Measurements from ENCODE around the gene TIMD4. TPM values are rescaled to one million over a fixed set of nuclear protein-coding genes. Genes with fewer than 3 reads are reported as not detected.
A peak's percentile ranks its signal among the peaks of the same experiment; 100 is the strongest.

TIMD4 gene
- total RNA-seq, 1 experiment from 2014 or later = not detected

DNA sequence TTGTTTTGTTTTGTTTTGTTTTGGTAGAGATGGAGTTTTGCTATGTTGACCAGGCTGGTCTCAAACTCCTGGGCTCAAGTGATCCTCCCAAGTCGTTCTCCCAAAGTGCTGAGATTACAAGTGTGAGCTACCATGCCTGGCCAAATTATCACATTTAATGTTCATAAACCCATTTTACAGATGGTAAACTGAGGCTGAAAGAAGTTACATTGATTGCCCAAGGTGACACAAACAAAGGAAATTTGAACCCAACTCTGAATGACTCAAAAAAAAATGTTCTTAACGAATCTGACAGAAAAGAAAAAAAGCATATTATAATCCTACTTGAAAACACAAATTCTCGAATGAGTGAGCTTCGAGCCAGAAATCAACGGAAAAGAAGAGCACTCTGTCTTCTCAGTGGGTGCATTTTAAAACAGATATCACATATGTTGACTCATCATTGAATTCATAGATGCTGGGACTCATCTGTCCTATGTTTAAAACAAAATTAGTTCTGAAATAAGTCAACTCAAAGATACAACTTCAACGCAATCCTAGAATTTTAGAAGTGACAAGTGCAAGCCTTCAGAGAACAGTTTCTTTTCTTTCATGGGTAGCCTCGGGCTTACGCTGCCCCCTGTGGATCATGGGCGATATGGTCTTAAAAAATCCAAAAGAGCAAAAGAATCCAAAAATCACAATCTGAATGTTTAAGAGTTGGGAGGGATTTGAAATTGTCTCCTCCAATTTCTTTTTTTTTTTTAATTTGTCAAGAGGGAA lies 28.4 kb downstream of the TIMD4 start:
- Histone ChIP-seq H3K27ac (ENCODE audit: low read length) (no peak overlapping the region), H3K9me3 (ENCODE audit: control insufficient read depth, insufficient read depth, low read depth, low read length) (no peaks in the 10 kb centered on the region), H3K36me3 (ENCODE audit: control insufficient read depth, insufficient read depth, low read length) (no peaks in the 10 kb centered on the region), H3K4me3 (ENCODE audit: low read depth in 2 of 2, low read length in 2 of 2) (no peak overlapping the region), H3K27me3 (ENCODE audit: control insufficient read depth, insufficient read depth, low read length) (no peaks in the 10 kb centered on the region), H3K4me1 (ENCODE audit: control insufficient read depth, insufficient read depth, low read length) (no peaks in the 10 kb centered on the region)
- ATAC-seq (no peak), DNase-seq (ENCODE audit: low read depth, low spot score) (peak; percentile 24)
- BruUV-seq (replicated peaks) = no TSS peak
- ChIA-PET POLR2A (no interaction called here), CTCF (interaction anchor here (0.7 kb wide), 1 partner anchor 966 kb away, joined by 3 read pairs; no protein-coding TSS in a partner anchor)
- in situ Hi-C loops (cut with HindIII; ENCODE audit: low pct_unique_long_range_greater_than_20kb, low sequenced_read_pairs) = no loop called here
- intact Hi-C loops (cut with micrococcal nuclease; ENCODE audit: unreplicated experiment) = no loop called here
- TF ChIP-seq, protein P1, sequence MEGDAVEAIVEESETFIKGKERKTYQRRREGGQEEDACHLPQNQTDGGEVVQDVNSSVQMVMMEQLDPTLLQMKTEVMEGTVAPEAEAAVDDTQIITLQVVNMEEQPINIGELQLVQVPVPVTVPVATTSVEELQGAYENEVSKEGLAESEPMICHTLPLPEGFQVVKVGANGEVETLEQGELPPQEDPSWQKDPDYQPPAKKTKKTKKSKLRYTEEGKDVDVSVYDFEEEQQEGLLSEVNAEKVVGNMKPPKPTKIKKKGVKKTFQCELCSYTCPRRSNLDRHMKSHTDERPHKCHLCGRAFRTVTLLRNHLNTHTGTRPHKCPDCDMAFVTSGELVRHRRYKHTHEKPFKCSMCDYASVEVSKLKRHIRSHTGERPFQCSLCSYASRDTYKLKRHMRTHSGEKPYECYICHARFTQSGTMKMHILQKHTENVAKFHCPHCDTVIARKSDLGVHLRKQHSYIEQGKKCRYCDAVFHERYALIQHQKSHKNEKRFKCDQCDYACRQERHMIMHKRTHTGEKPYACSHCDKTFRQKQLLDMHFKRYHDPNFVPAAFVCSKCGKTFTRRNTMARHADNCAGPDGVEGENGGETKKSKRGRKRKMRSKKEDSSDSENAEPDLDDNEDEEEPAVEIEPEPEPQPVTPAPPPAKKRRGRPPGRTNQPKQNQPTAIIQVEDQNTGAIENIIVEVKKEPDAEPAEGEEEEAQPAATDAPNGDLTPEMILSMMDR (IDR thresholded peaks at IDR 0.05) = peak; percentile 26; the same call in 1 of the 2 replicates
- TF ChIP-seq SIN3A (IDR thresholded peaks at IDR 0.05; ENCODE audit: borderline replicate concordance, insufficient read depth, low read depth, low read length) = no peak

DNA sequence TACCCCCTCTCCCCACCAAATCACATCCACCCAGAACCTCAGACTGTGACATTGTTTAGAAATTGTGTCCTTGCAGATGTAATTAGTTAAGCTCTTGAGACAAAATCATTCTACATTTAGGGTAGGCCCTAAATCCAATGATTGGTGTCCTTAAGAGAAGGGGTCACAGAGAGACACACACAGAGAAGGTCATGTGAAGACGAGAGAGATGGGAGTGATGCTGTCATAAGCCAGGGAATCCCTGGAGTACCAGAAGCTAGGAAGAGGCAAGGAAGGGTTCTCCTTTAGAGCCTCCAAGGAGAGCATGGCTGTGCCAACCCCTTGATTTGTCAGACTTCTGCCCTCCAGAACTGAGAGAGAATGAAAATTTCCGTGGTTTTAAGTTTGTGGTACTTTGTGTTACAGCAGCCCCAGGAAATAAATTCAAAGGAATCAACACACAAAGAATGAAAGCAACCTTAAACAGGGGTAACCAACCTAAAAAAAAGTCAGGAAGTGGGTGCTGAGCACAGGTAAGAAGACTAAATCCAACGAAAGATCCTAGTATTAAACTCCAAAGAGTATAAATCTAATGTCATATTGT lies 33.6 kb downstream of the TIMD4 start:
- CTCF ChIA-PET = no interaction called here
- no peaks in the 10 kb centered on the region for H3K27me3 ChIP-seq (ENCODE audit: control insufficient read depth, insufficient read depth, low read length)
- no peak for DNase-seq (ENCODE audit: low read depth, low spot score)
- BruUV-seq (replicated peaks) = no TSS peak
- H3K9me3 ChIP-seq (ENCODE audit: control insufficient read depth, insufficient read depth, low read depth, low read length) = no peaks in the 10 kb centered on the region
- POLR2A ChIA-PET = no interaction called here
- TF ChIP-seq, protein P2, sequence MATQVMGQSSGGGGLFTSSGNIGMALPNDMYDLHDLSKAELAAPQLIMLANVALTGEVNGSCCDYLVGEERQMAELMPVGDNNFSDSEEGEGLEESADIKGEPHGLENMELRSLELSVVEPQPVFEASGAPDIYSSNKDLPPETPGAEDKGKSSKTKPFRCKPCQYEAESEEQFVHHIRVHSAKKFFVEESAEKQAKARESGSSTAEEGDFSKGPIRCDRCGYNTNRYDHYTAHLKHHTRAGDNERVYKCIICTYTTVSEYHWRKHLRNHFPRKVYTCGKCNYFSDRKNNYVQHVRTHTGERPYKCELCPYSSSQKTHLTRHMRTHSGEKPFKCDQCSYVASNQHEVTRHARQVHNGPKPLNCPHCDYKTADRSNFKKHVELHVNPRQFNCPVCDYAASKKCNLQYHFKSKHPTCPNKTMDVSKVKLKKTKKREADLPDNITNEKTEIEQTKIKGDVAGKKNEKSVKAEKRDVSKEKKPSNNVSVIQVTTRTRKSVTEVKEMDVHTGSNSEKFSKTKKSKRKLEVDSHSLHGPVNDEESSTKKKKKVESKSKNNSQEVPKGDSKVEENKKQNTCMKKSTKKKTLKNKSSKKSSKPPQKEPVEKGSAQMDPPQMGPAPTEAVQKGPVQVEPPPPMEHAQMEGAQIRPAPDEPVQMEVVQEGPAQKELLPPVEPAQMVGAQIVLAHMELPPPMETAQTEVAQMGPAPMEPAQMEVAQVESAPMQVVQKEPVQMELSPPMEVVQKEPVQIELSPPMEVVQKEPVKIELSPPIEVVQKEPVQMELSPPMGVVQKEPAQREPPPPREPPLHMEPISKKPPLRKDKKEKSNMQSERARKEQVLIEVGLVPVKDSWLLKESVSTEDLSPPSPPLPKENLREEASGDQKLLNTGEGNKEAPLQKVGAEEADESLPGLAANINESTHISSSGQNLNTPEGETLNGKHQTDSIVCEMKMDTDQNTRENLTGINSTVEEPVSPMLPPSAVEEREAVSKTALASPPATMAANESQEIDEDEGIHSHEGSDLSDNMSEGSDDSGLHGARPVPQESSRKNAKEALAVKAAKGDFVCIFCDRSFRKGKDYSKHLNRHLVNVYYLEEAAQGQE (IDR thresholded peaks at IDR 0.05; ENCODE audit: insufficient read depth in 1 of 2, low read depth in 2 of 2, low read length in 1 of 2) = no peak
- TF ChIP-seq POLR2AphosphoS5 (IDR thresholded peaks at IDR 0.05; ENCODE audit: low read depth, low read length) (no peak), SIN3A (IDR thresholded peaks at IDR 0.05; ENCODE audit: borderline replicate concordance, insufficient read depth, low read depth, low read length) (no peak), TCF7L2 (IDR thresholded peaks at IDR 0.05; ENCODE audit: low read depth, low read length) (no peak)
- TF ChIP-seq, protein P1 (IDR thresholded peaks at IDR 0.05) = no peak
- in situ Hi-C loops (cut with HindIII; ENCODE audit: low pct_unique_long_range_greater_than_20kb, low sequenced_read_pairs) (no loop called here), intact Hi-C loops (cut with micrococcal nuclease; ENCODE audit: unreplicated experiment) (no loop called here)
- no peak for ATAC-seq
- no peak overlapping the region for H3K4me3 ChIP-seq (ENCODE audit: low read depth in 2 of 2, low read length in 2 of 2)
- H3K36me3 ChIP-seq (ENCODE audit: control insufficient read depth, insufficient read depth, low read length) = no peaks in the 10 kb centered on the region
- no peaks in the 10 kb centered on the region for H3K4me1 ChIP-seq (ENCODE audit: control insufficient read depth, insufficient read depth, low read length)
- H3K27ac ChIP-seq (ENCODE audit: low read length) = no peak overlapping the region
